GM21367 (cell line): ENCODE data around the gene FZD2.
"Not testable (repeated sequence)": the region's sequence is repeated elsewhere in the genome, so short reads cannot be mapped to it uniquely, and the experiment has no call there.

Experiments used
- ATAC-seq: cut with Tn5 transposase; IDR thresholded peaks from one replicate; pipeline ENCODE4 v1.9.1; 2021; ENCODE audit not compliant: unreplicated experiment

The FZD2 gene

GRCh38 chr17:44556832-44557606, at the start of gene FZD2:
Gene FZD2 (plus strand): TSS chr17:44557484. CDS start chr17:44557689, 205 bp downstream.
- ATAC-seq: no peak

GRCh38 chr17:44511241-44512134, 45.8 kb upstream of the FZD2 start:
- not testable (repeated sequence) for ATAC-seq

- ATAC-seq: no peak
Measured at GRCh38 chr17:44518032-44518431, 39.3 kb upstream of the FZD2 start.

- ATAC-seq: no peak
Measured at GRCh38 chr17:44522883-44523671, 34.2 kb upstream of the FZD2 start.

GRCh38 chr17:44523672-44523972, 33.7 kb upstream of the FZD2 start:
- no peak for ATAC-seq

- no peak for ATAC-seq
Measured at GRCh38 chr17:44527102-44527501, 30.2 kb upstream of the FZD2 start.

- no peak for ATAC-seq
Measured at GRCh38 chr17:44527954-44528353, 29.3 kb upstream of the FZD2 start.

GRCh38 chr17:44529864-44530263, 27.4 kb upstream of the FZD2 start:
- ATAC-seq: no peak

- no peak for ATAC-seq
Measured at GRCh38 chr17:44530896-44531418, 26.3 kb upstream of the FZD2 start.

GRCh38 chr17:44533533-44534246, 23.6 kb upstream of the FZD2 start:
- ATAC-seq: no peak

GRCh38 chr17:44536090-44536953, 21.0 kb upstream of the FZD2 start:
- ATAC-seq: no peak

GRCh38 chr17:44537922-44538321, 19.4 kb upstream of the FZD2 start:
- not testable (repeated sequence) for ATAC-seq

- ATAC-seq: no peak
Measured at GRCh38 chr17:44539673-44540072, 17.6 kb upstream of the FZD2 start.

GRCh38 chr17:44540246-44541084, 16.8 kb upstream of the FZD2 start:
- ATAC-seq: no peak

GRCh38 chr17:44541884-44542581, 15.3 kb upstream of the FZD2 start:
- ATAC-seq: no peak

- no peak for ATAC-seq
Measured at GRCh38 chr17:44543213-44543904, 13.9 kb upstream of the FZD2 start.

- no peak for ATAC-seq
Measured at GRCh38 chr17:44543905-44544523, 13.3 kb upstream of the FZD2 start.
